BJ (cell line): ENCODE data around the gene SPAG17. TPM values are rescaled to one million over a fixed set of nuclear protein-coding genes. Genes with fewer than 3 reads are reported as not detected.

Experiments used
- CTCF ChIA-PET: fragments of 350-600 bp; formaldehyde crosslinking; extraction: SDS; loops from one replicate; lab custom pipeline; 2021; ENCODE audit warnings: antibody characterized with exemption, inconsistent platforms; lab: Yijun Ruan, JAX
- POLR2A ChIA-PET: fragments of 300-600 bp; sonication (Branson Sonifier 250); formaldehyde crosslinking; extraction: SDS; loops from one replicate; lab custom pipeline; 2021; ENCODE audit warnings: antibody characterized with exemption; lab: Charles Lee
- DNase-seq: peaks from one replicate; pipeline ENCODE4 v3.0.0-alpha.2; 2011; ENCODE audit warnings: low read depth
- H3K27me3 ChIP-seq: 2 replicates; pipeline ENCODE4 v1.6.0; 2011; ENCODE audit warnings: low read length; ENCODE audit not compliant: control insufficient read depth, insufficient read depth
- H3K36me3 ChIP-seq: 2 replicates; pipeline ENCODE4 v1.5.1; 2011; ENCODE audit warnings: low read length; ENCODE audit not compliant: control insufficient read depth, insufficient read depth
- H3K4me3 ChIP-seq: 2 replicates; pipeline ENCODE4 v1.5.1; 2011; ENCODE audit warnings: low read depth, mild to moderate bottlenecking, control low read depth, low read length
- CTCF ChIP-seq: IDR thresholded peaks from 2 replicates; pipeline ENCODE4 v1.5.1; 2011; ENCODE audit warnings: low read depth, mild to moderate bottlenecking, control low read depth, inconsistent platforms, low read length, moderate library complexity; ENCODE audit not compliant: insufficient read depth
- polyA plus RNA-seq: library from polyadenylated mRNA; depleted of rRNA; stranded (reverse); fragments of >200 nt; gene quantifications from 2 replicates; pipeline ENCODE4 v1.2.3, GENCODE V29; 2011

The SPAG17 gene
- polyA plus RNA-seq, 1 experiment = 0.09 TPM

- CTCF ChIA-PET = interaction anchor here (1.4 kb wide), 1 partner anchor 11 kb away, joined by 3 read pairs; no protein-coding TSS in a partner anchor
- Histone ChIP-seq H3K4me3 (no peak overlapping the region), H3K36me3 (no peaks in the 10 kb centered on the region), H3K27me3 (no peaks in the 10 kb centered on the region)
- no peak for DNase-seq
- POLR2A ChIA-PET = no interaction called here
- TF ChIP-seq CTCF = no peak
These were observed 29.8 kb upstream of the SPAG17 start for GRCh38 chr1:118214866-118215265.

- Histone ChIP-seq H3K27me3 (no peaks in the 10 kb centered on the region; the same call in 1 of the 2 replicates), H3K36me3 (no peaks in the 10 kb centered on the region), H3K4me3 (no peak overlapping the region)
- no peak for DNase-seq
- ChIA-PET CTCF (no interaction called here), POLR2A (no interaction called here)
- no peak for TF ChIP-seq CTCF
These were observed 25.7 kb upstream of the SPAG17 start for GRCh38 chr1:118210723-118211110.

DNA sequence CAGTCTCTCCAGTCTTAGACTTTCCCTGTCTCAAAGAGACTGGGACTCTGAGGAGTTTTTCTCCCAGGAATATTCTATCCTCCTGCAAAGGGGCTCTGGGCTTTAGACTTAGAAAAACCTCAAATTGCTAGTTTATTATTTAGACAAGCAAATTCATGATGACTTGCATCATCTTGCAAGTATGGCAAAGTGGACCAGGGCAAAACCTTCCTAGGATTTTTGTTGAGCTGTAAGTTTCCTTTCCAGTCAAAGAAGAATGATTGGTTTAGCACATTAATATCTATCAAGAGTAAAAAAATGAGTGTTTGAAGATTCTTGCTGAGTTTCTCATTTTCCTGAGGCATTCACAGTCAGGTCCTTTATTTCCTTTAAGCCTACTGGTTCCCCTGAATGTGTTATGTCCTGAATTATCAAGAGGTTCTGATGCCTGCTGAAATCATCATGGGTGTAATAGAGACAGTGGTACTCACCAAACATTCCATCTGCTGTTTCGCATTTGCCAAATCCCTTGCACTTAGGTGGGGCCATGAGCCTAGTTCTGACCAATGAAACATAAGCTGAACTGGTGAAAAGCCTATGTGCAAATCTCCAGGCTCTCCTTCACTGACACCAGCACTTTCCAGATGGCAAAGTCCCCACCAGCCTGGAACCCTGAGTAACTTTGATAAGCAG is 25.2 kb upstream of the SPAG17 start:
- CTCF ChIA-PET = no interaction called here
- no peak for DNase-seq
- no peak for TF ChIP-seq CTCF
- no peaks in the 10 kb centered on the region for H3K36me3 ChIP-seq
- POLR2A ChIA-PET = no interaction called here
- H3K27me3 ChIP-seq = no peaks in the 10 kb centered on the region; the same call in 1 of the 2 replicates
- no peak overlapping the region for H3K4me3 ChIP-seq

DNA sequence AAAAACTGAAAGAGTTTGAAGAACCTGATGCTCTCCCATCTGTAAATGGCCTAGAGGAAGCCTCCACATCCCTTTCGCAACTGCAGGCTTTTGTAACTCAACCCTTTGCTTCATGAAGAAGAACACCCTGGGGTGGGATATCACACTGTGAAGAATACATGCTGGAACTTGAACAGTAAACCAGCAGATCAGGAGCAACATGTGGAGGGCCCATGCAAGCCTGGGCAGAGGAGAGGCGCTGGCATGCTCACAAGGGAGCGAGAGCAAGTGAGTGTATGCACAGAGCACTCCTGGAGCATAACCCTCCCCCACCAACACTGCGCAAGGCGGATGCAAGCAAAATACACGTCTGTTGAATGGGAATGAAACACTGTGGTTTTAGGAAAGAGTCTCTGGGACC is 24.6 kb upstream of the SPAG17 start:
- POLR2A ChIA-PET = no interaction called here

GRCh38 chr1:118206966-118207365 is 21.9 kb upstream of the SPAG17 start:
- Histone ChIP-seq H3K27me3 (no peaks in the 10 kb centered on the region; the same call in 1 of the 2 replicates), H3K36me3 (no peaks in the 10 kb centered on the region), H3K4me3 (no peak overlapping the region)
- no peak for DNase-seq
- POLR2A ChIA-PET = no interaction called here
- no peak for TF ChIP-seq CTCF
- CTCF ChIA-PET = interaction anchor here (0.9 kb wide), 1 partner anchor 11 kb away, joined by 3 read pairs; no protein-coding TSS in a partner anchor

More for the DNA sequence above, 24.6 kb upstream of the SPAG17 start:
- DNase-seq = no peak
- no peak for TF ChIP-seq CTCF
- Histone ChIP-seq H3K4me3 (no peak overlapping the region), H3K36me3 (no peaks in the 10 kb centered on the region), H3K27me3 (no peaks in the 10 kb centered on the region; the same call in 1 of the 2 replicates)
- CTCF ChIA-PET = no interaction called here
